Measurements from ENCODE around the gene MMP23B.

MMP23B gene

DNA sequence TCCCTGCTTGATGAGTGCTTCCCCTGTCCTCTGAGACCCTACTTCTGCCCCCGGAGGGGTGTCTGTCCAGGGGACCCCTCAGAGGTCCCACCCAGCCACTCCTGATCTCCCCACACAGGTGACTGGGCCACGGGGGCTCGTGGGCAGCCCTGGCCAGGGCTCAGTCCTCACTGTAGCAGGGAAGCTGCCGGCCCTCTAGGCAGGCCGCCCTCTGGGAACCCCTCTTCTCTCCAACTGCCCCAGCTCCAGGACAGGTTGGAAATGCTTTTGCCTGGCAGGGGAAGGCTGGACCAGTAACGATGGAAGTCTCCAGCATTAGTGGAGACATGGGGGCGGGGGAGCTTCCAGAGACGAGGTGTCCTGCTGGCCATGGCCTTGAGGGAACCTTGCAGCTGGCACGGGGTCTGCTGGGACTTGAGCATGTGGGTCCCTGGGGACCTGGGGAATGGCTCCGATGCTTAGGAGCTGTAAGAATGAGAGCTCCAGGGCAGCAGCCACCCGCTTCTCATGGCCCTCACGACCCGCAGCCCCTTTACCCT, 28.9 kb upstream of the MMP23B start:
- DNase-seq: no peak

- DNase-seq: no peak
Observed at GRCh38 chr1:1603671-1604373, 28.2 kb upstream of the MMP23B start.

GRCh38 chr1:1604374-1605033, 27.5 kb upstream of the MMP23B start:
- DNase-seq: no peak

DNA sequence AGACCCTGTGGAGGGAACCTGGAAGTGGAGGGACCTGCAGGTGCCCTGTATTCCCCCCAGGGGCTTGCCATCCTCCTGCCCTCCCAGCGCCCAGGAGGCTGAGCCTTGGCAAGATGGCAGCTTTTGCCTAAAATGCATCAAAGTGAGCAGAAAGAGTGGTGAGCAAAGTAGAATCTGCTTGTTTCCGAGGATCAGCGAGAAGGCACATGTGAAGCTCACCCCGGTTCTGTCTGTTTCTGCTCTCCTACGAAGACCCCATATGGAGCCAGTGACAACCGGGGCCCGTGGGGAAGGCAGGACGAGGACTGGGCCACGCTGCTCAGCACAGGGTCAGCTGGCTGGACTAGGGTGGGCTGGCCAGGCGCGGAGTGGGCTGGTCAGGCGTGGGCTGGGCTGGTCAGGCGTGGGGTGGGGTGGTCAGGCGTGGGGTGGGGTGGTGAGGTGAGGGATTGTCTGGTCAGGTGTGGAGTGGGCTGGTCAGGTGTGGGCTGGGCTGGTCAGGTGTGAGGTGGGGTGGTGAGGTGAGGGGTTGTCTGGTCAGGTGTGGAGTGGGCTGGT, 26.9 kb upstream of the MMP23B start:
- DNase-seq: no peak

GRCh38 chr1:1605724-1606123, 26.2 kb upstream of the MMP23B start:
- no peak for DNase-seq

DNA sequence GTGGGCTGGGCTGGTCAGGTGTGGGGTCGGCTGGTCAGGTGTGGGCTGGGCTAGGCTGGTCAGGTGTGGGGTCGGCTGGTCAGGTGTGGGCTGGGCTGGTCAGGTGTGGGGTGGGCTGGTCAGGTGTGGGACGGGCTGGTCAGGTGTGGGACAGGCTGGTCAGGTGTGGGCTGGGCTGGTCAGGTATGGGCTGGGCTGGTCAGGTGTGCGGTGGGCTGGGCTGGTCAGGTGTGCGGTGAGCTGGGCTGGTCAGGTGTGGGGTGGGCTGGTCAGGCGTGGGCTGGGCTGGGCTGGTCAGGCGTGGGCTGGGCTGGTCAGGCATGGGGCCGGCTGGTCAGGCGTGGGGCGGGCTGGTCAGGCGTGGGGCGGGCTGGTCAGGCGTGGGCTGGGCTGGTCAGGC, 25.7 kb upstream of the MMP23B start:
- DNase-seq: no peak

GRCh38 chr1:1609822-1610485, 22.0 kb upstream of the MMP23B start:
- DNase-seq: no peak

- no peak for DNase-seq
Observed at GRCh38 chr1:1610796-1611195, 21.2 kb upstream of the MMP23B start.

GRCh38 chr1:1612104-1612400, 19.9 kb upstream of the MMP23B start:
- no peak for DNase-seq

GRCh38 chr1:1613509-1614082, 18.4 kb upstream of the MMP23B start:
- DNase-seq: no peak

- DNase-seq: peak; percentile 68
Observed at GRCh38 chr1:1614204-1614953, 17.6 kb upstream of the MMP23B start.

DNA sequence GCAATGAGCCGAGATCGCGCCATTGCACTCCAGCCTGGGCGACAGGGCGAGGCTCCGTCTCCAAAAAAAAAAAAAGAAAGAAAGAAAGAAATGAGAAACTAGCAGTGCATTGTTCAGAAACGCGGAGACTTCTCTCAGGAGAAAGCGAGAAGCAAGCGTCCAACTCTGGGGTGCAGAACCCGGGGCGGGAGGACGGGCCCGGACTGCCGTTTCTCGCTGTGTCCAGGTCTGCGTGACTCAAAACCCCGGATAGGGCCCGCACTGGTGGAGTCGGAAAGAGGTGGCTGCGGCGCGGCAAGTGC, 17.1 kb upstream of the MMP23B start:
- no peak for DNase-seq

DNA sequence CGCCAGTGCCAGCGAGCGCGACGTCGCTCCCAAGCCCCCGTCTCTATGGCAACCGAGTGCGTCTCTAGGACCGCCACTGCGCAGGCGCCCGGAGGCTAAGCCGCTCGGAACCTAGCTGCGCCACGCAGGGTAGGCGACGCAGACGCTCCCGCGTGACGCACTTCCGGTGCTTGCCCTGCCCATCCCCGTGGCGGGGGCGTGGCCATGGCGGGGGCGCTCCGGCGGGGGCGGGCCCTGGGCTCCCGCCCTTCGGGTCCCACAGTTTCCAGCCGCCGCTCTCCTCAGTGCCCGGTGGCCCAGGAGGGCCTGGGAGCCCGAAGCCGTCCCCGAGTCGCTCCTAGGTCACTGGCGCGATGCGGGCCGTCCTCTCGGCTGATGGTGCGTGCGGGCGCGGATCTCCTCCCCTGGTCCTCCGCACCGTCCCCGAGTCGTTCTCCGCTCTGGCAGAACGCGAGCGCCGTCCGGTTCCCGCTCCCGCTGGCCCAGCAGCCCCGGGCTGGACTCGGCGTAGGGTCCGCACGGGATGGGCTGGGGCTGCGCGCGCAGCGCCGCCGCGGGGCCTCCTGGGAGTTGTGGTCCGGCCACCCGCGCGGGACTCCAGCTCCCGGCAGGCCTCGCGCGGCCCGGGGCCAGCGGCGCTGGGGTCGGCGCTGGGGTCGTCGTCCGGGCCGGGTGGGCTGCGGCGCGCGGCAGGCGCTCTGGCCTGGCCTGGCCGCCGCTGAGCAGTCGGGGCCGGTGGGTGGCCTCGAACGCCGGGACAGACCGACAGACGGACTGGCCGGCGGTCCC, 16.5 kb upstream of the MMP23B start, which contains the start of gene MIB2:
MIB2 (plus strand) TSS at position 245 of the 789 bp plus-strand sequence. CDS start 7,953 bp downstream, outside the sequence.
- DNase-seq: peak; percentile 98

- peak; percentile 59 for DNase-seq
Observed at GRCh38 chr1:1616045-1616790, 15.8 kb upstream of the MMP23B start.

GRCh38 chr1:1616838-1617237, 15.1 kb upstream of the MMP23B start:
- no peak for DNase-seq

GRCh38 chr1:1617516-1617915, 14.5 kb upstream of the MMP23B start:
- DNase-seq: no peak

- no peak for DNase-seq
Observed at GRCh38 chr1:1617925-1618324, 14.0 kb upstream of the MMP23B start.

- no peak for DNase-seq
Observed at GRCh38 chr1:1618396-1619068, 13.4 kb upstream of the MMP23B start.

DNA sequence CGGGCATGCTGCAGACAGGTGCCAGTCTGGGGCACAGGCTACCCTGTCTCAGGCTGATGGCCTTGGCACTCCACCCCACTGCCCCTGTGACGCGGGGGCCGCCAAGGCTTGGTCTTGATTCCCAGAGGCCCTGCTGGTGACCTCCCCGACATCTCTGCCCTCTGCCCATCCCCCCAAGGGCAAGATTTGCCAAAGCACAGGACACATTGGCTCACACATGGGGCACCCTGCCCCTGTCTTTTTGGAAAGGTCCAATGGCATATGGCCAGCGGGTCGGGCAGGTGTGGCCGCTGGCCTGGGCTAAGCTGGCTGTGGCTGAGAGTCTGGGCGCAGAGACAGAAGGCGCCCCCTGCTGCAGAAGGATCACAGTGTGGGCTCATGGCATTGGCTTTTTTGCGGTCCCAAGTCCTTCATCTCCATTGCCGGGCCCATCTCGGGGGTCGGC, 12.0 kb upstream of the MMP23B start:
- DNase-seq: no peak

DNA sequence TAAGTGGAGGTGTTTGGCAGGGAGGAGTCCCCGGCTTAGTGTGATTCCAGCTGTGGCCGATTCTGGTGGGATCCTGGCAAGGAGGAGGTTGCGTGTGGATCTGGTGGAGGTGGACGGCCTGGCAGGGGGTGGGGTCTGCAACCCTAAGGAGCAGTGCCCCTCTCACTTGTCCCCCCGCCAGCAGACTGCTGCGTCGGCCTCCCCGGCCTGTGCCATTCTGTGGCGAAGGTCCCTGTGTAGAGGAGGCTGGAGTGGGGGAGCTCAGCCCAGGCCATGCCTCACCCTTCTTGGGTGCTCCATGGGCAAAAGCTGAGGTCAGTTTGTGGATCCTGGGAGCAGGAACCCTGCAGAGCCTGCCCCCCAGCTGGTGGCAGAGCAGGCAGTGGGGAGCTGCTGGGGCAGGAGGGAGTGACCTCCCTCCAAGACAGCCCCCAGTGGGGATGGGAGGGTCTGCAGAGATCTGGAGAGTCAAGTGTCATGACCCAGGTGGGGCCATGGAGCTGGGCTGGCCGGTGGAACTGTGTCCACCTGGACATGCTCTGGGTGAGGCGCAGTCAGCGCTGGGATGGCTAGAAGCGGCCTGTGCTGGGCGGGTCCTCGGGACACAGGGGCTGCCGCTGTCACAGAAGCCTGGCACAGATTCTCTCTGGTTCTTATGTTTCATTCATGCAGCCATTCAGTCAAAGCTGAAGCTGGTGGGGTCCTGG, 11.4 kb upstream of the MMP23B start:
- DNase-seq: no peak
